Endothelial cell of umbilical vein (primary cell): ENCODE results near the gene FUBP3. TPM values are rescaled to one million over a fixed set of nuclear protein-coding genes. Genes with fewer than 3 reads are reported as not detected.

Experiments
- BruUV-seq: library from RNA; stranded (reverse); fragments of 400-500 nt; replicated peaks from 2 replicates; lab custom pipeline; 2021; lab: Mats Ljungman, UMichigan
- CTCF ChIA-PET: fragments of 300-600, 350-600 bp; sonication (Branson Sonifier 250); formaldehyde crosslinking; loops from one replicate; lab custom pipeline; 2021; ENCODE audit warnings: antibody characterized with exemption, inconsistent platforms; lab: Charles Lee
- POLR2A ChIA-PET: fragments of 300-600, 350-600 bp; sonication (Branson Sonifier 250); formaldehyde crosslinking; loops from one replicate; lab custom pipeline; 2021; ENCODE audit warnings: antibody characterized with exemption, inconsistent platforms; lab: Charles Lee
- DNase-seq: peaks from one replicate; pipeline ENCODE4 v3.0.0-alpha.2; 2011; ENCODE audit warnings: low read depth, low spot score
- FAIRE-seq: peaks from 2 replicates; lab custom pipeline; 2011; peaks lifted over from hg19 to GRCh38; lab: Jason Lieb, UNC
- H2AFZ ChIP-seq: 2 replicates; pipeline ENCODE4 v1.6.0; 2012; ENCODE audit warnings: low read depth, low read length, control low read depth, inconsistent platforms
- H3K27ac ChIP-seq: 2 replicates; pipeline ENCODE4 v1.5.1; 2011; ENCODE audit warnings: low read depth, mild to moderate bottlenecking, control low read depth, low read length, moderate library complexity; ENCODE audit not compliant: insufficient read depth
- H3K27me3 ChIP-seq, 2 experiments: 2 replicates each; pipeline versions ENCODE4 v1.6.0 to v1.6.1; 2011; ENCODE audit warnings: low read length in 2 of 2, mixed read lengths in 1 of 2; ENCODE audit not compliant: control insufficient read depth in 2 of 2, insufficient read depth in 2 of 2
- H3K36me3 ChIP-seq, 2 experiments: 2 replicates in 1 of 2; 3 replicates in 1 of 2; pipeline ENCODE4 v1.5.1; 2011; ENCODE audit warnings: low read length in 2 of 2, mild to moderate bottlenecking in 1 of 2, moderate library complexity in 1 of 2; ENCODE audit not compliant: control insufficient read depth in 2 of 2, insufficient read depth in 2 of 2; ENCODE audit errors: extremely low read depth in 1 of 2
- H3K4me1 ChIP-seq: 3 replicates; pipeline ENCODE4 v1.5.1; 2011; ENCODE audit warnings: mild to moderate bottlenecking, low read length; ENCODE audit not compliant: control insufficient read depth, insufficient read depth; ENCODE audit errors: extremely low read depth
- H3K4me2 ChIP-seq: 2 replicates; pipeline ENCODE4 v1.6.1; 2011; ENCODE audit warnings: low read length, control low read depth, mixed read lengths; ENCODE audit not compliant: insufficient read depth
- H3K4me3 ChIP-seq, 3 experiments: fragments of 200-600 bp in 1 of 3; sonication (generic), shearing (Covaris generic) in 1 of 3; replicated peaks in 1 of 3; 2 replicates each; pipeline ENCODE4 v1.5.1; 2011 to 2016; ENCODE audit warnings: control low read depth in 3 of 3, low read length in 3 of 3, mild to moderate bottlenecking in 2 of 3, inconsistent platforms in 1 of 3, low read depth in 1 of 3, moderate library complexity in 1 of 3; ENCODE audit not compliant: insufficient read depth in 1 of 3
- H3K79me2 ChIP-seq: 2 replicates; pipeline ENCODE4 v1.6.0; 2012; ENCODE audit warnings: low read length, inconsistent platforms; ENCODE audit not compliant: control insufficient read depth, insufficient read depth
- H3K9ac ChIP-seq: replicated peaks from 2 replicates; pipeline ENCODE3; 2011; ENCODE audit warnings: low read length, control low read depth; ENCODE audit not compliant: insufficient read depth; ENCODE audit errors: extremely low read depth
- H3K9me1 ChIP-seq: replicated peaks from 3 replicates; pipeline ENCODE4 v1.6.0; 2011; ENCODE audit warnings: mild to moderate bottlenecking, low read length; ENCODE audit not compliant: control insufficient read depth, insufficient read depth; ENCODE audit errors: extremely low read depth
- H3K9me3 ChIP-seq: replicated peaks from 2 replicates; pipeline ENCODE4 v1.5.1; 2012; ENCODE audit warnings: low read length, inconsistent platforms; ENCODE audit not compliant: control insufficient read depth, insufficient read depth
- H4K20me1 ChIP-seq: replicated peaks from 2 replicates; pipeline ENCODE3; 2011; ENCODE audit warnings: mild to moderate bottlenecking, low read length; ENCODE audit not compliant: control insufficient read depth, insufficient read depth; ENCODE audit errors: extremely low read depth
- EZH2 ChIP-seq: IDR thresholded peaks from 2 replicates; pipeline ENCODE4 v1.6.1; 2012; ENCODE audit warnings: borderline replicate concordance, low read depth, mild to moderate bottlenecking, moderate library complexity, low read length, inconsistent platforms; ENCODE audit not compliant: severe bottlenecking
- FOS ChIP-seq: IDR thresholded peaks from 2 replicates; pipeline ENCODE4 v1.6.1; 2011; ENCODE audit warnings: mild to moderate bottlenecking, low read length, moderate library complexity, borderline replicate concordance; ENCODE audit not compliant: insufficient read depth
- GATA2 ChIP-seq: IDR thresholded peaks from 2 replicates; pipeline ENCODE4 v1.7.0; 2011; ENCODE audit warnings: low read depth, mild to moderate bottlenecking, moderate library complexity, mixed read lengths, low read length; ENCODE audit not compliant: insufficient read length, insufficient read depth
- JUN ChIP-seq: IDR thresholded peaks from 2 replicates; pipeline ENCODE4 v1.6.1; 2011; ENCODE audit warnings: borderline replicate concordance, low read depth; ENCODE audit not compliant: insufficient read length, insufficient read depth
- MYC ChIP-seq: IDR thresholded peaks from one replicate; pipeline ENCODE4 v1.6.1; 2011; ENCODE audit warnings: mild to moderate bottlenecking, low read depth, low read length
- POLR2A ChIP-seq: IDR thresholded peaks from 2 replicates; pipeline ENCODE4 v1.6.1; 2012; ENCODE audit warnings: low read depth, mild to moderate bottlenecking, control low read depth, low read length
- POLR2AphosphoS5 ChIP-seq: IDR thresholded peaks from 2 replicates; pipeline ENCODE4 v1.6.1; 2012; ENCODE audit warnings: low read depth, mild to moderate bottlenecking, control low read depth, low read length, moderate library complexity; ENCODE audit not compliant: insufficient read depth
- dilution Hi-C: fragments of 300-500 bp; cut with MboI; formaldehyde crosslinking; loops from one replicate; pipeline ENCODE4 v1.15.0; 2019; ENCODE audit warnings: low sequenced_read_pairs; ENCODE audit not compliant: extremely low pct_ligation_motif_present
- intact Hi-C: fragments of 100-400 bp; cut with micrococcal nuclease; formaldehyde crosslinking; loops from one replicate; pipeline ENCODE4 v1.10.0; 2022
- polyA plus RNA-seq, 4 experiments: library from polyadenylated mRNA; depleted of rRNA in 3 of 4; stranded (reverse) in 3 of 4; unstranded in 1 of 4; fragments of >200 nt; gene quantifications; 2 replicates each; pipeline versions ENCODE4 v1.2.1 to v1.2.3, GENCODE V29; 2011 to 2012; ENCODE audit warnings: missing spikeins in 1 of 4
- total RNA-seq: library from RNA; stranded (reverse); gene quantifications from 2 replicates; pipeline ENCODE4 v1.2.3, GENCODE V29; 2021
- TF ChIP-seq, protein P1 (sequence below), 2 donors: IDR thresholded peaks; 1 replicate in 1 of 2; 2 replicates in 1 of 2; pipeline ENCODE4 v1.5.1; 2011; ENCODE audit warnings: low read length in 2 of 2, mild to moderate bottlenecking in 2 of 2, moderate library complexity in 2 of 2, control low read depth in 1 of 2, inconsistent platforms in 1 of 2, low read depth in 1 of 2; ENCODE audit not compliant: insufficient read depth in 1 of 2; ENCODE audit errors: extremely low read depth in 1 of 2
- TF ChIP-seq, protein P2 (sequence below): IDR thresholded peaks from 2 replicates; pipeline ENCODE4 v1.6.1; 2011; ENCODE audit not compliant: insufficient read depth, insufficient read length

The FUBP3 gene
- total and polyA plus RNA-seq, 2 donors (not counting 3 experiments of a cell fraction or from before 2014, with no cell fraction given) = 19.4 to 50.9 TPM

DNA sequence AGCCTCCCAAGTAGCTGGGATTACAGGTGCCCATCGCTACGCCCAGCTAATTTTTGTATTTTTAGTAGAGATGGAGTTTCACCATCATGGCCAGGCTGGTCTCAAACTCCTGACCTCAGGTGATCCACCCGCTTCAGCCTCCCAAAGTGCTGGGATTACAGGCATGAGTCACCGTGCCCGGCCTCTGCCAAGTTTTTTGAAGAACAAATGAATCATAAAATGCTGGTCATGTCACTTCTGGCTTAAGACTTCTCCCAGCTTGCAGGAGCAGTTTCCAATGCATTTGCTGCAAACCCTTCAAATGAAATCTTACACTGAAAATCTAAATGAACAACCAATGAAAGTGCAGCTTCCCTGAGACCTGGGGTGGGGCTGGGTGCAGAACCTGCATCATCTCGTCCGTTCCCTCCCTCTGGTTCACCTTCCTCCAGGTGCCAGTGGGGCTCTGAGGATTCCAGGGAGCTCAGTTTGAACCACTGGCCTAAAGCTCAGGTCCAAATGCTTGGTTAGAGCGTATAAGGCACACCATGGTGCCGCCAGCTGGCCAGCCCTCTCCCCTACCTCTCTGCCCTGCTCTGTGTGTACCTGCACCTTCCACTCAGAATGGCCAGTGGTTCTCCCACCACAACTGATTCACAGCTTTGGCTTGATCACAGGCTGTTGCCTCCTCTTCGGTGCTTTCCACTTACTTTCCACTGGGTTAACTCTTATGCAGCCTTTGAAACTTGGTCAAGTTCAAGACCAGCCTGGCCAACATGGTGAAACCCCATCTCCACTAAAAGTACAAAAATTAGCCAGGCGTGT is 39.8 kb upstream of the FUBP3 start:
- Histone ChIP-seq H2AFZ (no peak overlapping the region), H3K27ac (no peak overlapping the region), H3K4me3 (no peak overlapping the region), H4K20me1 (no peaks in the 10 kb centered on the region), H3K9me1 (no peaks in the 10 kb centered on the region), H3K9ac (no peak overlapping the region), H3K27me3 (peaks cover 31 to 38% of the 10 kb centered on the region in 2 experiments), H3K9me3 (no peaks in the 10 kb centered on the region), H3K4me1 (peaks cover 7% of the 10 kb centered on the region), H3K79me2 (no peaks in the 10 kb centered on the region), H3K4me2 (no peak overlapping the region), H3K36me3 (no peaks in the 10 kb centered on the region)
- ChIA-PET POLR2A (no interaction called here), CTCF (interaction anchor here (0.5 to 1.5 kb wide), 3 partner anchors 10 to 145 kb away, joined by 3 to 4 read pairs (median 3); no protein-coding TSS in a partner anchor)
- dilution Hi-C loops = no loop called here
- intact Hi-C loops = no loop called here
- peak; percentile 39 for DNase-seq
- peak; percentile 47 for FAIRE-seq
- no TSS peak for BruUV-seq
- peak; percentile 22 for TF ChIP-seq JUN
- TF ChIP-seq GATA2 = no peak
- TF ChIP-seq FOS = peak; percentile 70

DNA sequence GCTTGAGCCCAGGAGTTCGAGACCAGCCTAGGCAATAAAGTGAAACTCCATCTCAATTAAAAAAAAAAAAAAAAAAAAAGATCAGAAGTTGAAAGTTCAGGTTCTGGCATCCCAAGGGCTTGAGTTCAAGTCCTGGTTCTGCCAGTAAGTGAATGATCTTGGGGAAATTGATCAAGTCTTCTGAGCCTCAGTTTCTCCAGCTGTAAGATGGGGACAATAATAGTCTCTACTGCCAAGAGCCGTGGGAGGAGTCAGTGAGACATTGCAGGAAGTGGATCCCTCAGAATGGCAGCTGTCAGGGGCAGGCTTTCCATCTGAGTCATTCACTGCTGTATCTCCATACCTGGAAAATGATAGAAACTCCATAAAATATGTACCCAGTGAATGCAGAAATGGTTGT is 37.8 kb upstream of the FUBP3 start:
- DNase-seq (no peak), FAIRE-seq (no peak)
- ChIA-PET CTCF (interaction anchor here (0.7 to 0.8 kb wide), 2 partner anchors 10 to 18 kb away, joined by 3 to 4 read pairs; no protein-coding TSS in a partner anchor), POLR2A (no interaction called here)
- H3K4me2 ChIP-seq = no peak overlapping the region
- H3K27ac ChIP-seq = no peak overlapping the region
- no peaks in the 10 kb centered on the region for H3K79me2 ChIP-seq
- no peaks in the 10 kb centered on the region for H3K9me3 ChIP-seq
- peaks cover 7% of the 10 kb centered on the region for H3K4me1 ChIP-seq
- dilution Hi-C loops (no loop called here), intact Hi-C loops (no loop called here)
- no peak overlapping the region for H3K4me3 ChIP-seq
- H3K9ac ChIP-seq = no peak overlapping the region
- BruUV-seq = no TSS peak
- H4K20me1 ChIP-seq = no peaks in the 10 kb centered on the region
- no peak overlapping the region for H2AFZ ChIP-seq
- no peaks in the 10 kb centered on the region for H3K9me1 ChIP-seq
- peaks cover 18 to 24% of the 10 kb centered on the region in 2 experiments for H3K27me3 ChIP-seq
- no peak for TF ChIP-seq POLR2A
- TF ChIP-seq FOS = no peak
- no peak for TF ChIP-seq JUN
- TF ChIP-seq POLR2AphosphoS5 = no peak
- no peak for TF ChIP-seq EZH2
- no peak for TF ChIP-seq MYC
- TF ChIP-seq, protein P1, sequence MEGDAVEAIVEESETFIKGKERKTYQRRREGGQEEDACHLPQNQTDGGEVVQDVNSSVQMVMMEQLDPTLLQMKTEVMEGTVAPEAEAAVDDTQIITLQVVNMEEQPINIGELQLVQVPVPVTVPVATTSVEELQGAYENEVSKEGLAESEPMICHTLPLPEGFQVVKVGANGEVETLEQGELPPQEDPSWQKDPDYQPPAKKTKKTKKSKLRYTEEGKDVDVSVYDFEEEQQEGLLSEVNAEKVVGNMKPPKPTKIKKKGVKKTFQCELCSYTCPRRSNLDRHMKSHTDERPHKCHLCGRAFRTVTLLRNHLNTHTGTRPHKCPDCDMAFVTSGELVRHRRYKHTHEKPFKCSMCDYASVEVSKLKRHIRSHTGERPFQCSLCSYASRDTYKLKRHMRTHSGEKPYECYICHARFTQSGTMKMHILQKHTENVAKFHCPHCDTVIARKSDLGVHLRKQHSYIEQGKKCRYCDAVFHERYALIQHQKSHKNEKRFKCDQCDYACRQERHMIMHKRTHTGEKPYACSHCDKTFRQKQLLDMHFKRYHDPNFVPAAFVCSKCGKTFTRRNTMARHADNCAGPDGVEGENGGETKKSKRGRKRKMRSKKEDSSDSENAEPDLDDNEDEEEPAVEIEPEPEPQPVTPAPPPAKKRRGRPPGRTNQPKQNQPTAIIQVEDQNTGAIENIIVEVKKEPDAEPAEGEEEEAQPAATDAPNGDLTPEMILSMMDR (IDR thresholded peaks at IDR 0.05; ENCODE audit: extremely low read depth in 1 of 2, insufficient read depth in 1 of 2, low read depth in 1 of 2, low read length in 2 of 2) = no peak
- TF ChIP-seq, protein P2, sequence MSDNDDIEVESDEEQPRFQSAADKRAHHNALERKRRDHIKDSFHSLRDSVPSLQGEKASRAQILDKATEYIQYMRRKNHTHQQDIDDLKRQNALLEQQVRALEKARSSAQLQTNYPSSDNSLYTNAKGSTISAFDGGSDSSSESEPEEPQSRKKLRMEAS = no peak
- no peak for TF ChIP-seq GATA2
- H3K36me3 ChIP-seq = no peaks in the 10 kb centered on the region
